T-helper 1 cell treated with Interleukin-12 subunit alpha and Interleukin-12 subunit beta and Interleukin-4 antibody, amounts not matched to agents 30 μg/mL and 1 μg/mL, for 36 hours (primary cell): ENCODE measurements around the gene PTDSS2.

Experiments used
- H3K27ac Mint-ChIP-seq: one replicate; pipeline ENCODE4 v1.8.0; 2021; ENCODE audit warnings: mild to moderate bottlenecking, mixed read lengths
- H3K27me3 Mint-ChIP-seq: one replicate; pipeline ENCODE4 v1.8.0; 2021; ENCODE audit warnings: low read depth, mixed read lengths
- H3K36me3 Mint-ChIP-seq: one replicate; pipeline ENCODE4 v1.8.0; 2021; ENCODE audit warnings: low read depth, mixed read lengths
- H3K4me1 Mint-ChIP-seq: one replicate; pipeline ENCODE4 v1.8.0; 2021; ENCODE audit warnings: low read depth, mixed read lengths
- H3K4me3 Mint-ChIP-seq: one replicate; pipeline ENCODE4 v1.8.0; 2021; ENCODE audit warnings: mild to moderate bottlenecking, moderate library complexity, mixed read lengths
- H3K9me3 Mint-ChIP-seq: one replicate; pipeline ENCODE4 v1.8.0; 2021; ENCODE audit warnings: mixed read lengths

The PTDSS2 gene

GRCh38 chr11:473415-473814 is 23.3 kb downstream of the PTDSS2 start:
- Mint-ChIP-seq H3K27ac (no peak overlapping the region), H3K36me3 (no peaks in the 10 kb centered on the region), H3K9me3 (no peaks in the 10 kb centered on the region), H3K27me3 (no peaks in the 10 kb centered on the region), H3K4me3 (no peak overlapping the region), H3K4me1 (no peaks in the 10 kb centered on the region)

- no peaks in the 10 kb centered on the region for H3K36me3 Mint-ChIP-seq
- no peaks in the 10 kb centered on the region for H3K4me1 Mint-ChIP-seq
- H3K4me3 Mint-ChIP-seq: no peak overlapping the region
- no peaks in the 10 kb centered on the region for H3K27me3 Mint-ChIP-seq
- H3K9me3 Mint-ChIP-seq: no peaks in the 10 kb centered on the region
- no peak overlapping the region for H3K27ac Mint-ChIP-seq
Observed at GRCh38 chr11:473962-474785, 24.1 kb downstream of the PTDSS2 start.

GRCh38 chr11:474914-475506 is 24.9 kb downstream of the PTDSS2 start:
- Mint-ChIP-seq H3K27ac (no peak overlapping the region), H3K36me3 (no peaks in the 10 kb centered on the region), H3K4me1 (no peaks in the 10 kb centered on the region), H3K27me3 (no peaks in the 10 kb centered on the region), H3K9me3 (no peaks in the 10 kb centered on the region), H3K4me3 (no peak overlapping the region)

GRCh38 chr11:475941-476340 is 25.9 kb downstream of the PTDSS2 start:
- no peaks in the 10 kb centered on the region for H3K4me1 Mint-ChIP-seq
- H3K36me3 Mint-ChIP-seq: no peaks in the 10 kb centered on the region
- H3K27me3 Mint-ChIP-seq: no peaks in the 10 kb centered on the region
- H3K4me3 Mint-ChIP-seq: no peak overlapping the region
- H3K27ac Mint-ChIP-seq: no peak overlapping the region
- no peaks in the 10 kb centered on the region for H3K9me3 Mint-ChIP-seq

GRCh38 chr11:476416-476815 is 26.3 kb downstream of the PTDSS2 start:
- Mint-ChIP-seq H3K4me3 (no peak overlapping the region), H3K4me1 (no peaks in the 10 kb centered on the region), H3K36me3 (no peaks in the 10 kb centered on the region), H3K27ac (no peak overlapping the region), H3K9me3 (no peaks in the 10 kb centered on the region), H3K27me3 (no peaks in the 10 kb centered on the region)

GRCh38 chr11:477052-477715 is 27.1 kb downstream of the PTDSS2 start:
- H3K4me3 Mint-ChIP-seq: no peak overlapping the region
- no peaks in the 10 kb centered on the region for H3K4me1 Mint-ChIP-seq
- no peaks in the 10 kb centered on the region for H3K27me3 Mint-ChIP-seq
- H3K9me3 Mint-ChIP-seq: no peaks in the 10 kb centered on the region
- H3K36me3 Mint-ChIP-seq: no peaks in the 10 kb centered on the region
- H3K27ac Mint-ChIP-seq: no peak overlapping the region

GRCh38 chr11:479311-479710 is 29.2 kb downstream of the PTDSS2 start:
- H3K27me3 Mint-ChIP-seq: no peaks in the 10 kb centered on the region
- H3K4me3 Mint-ChIP-seq: no peak overlapping the region
- no peaks in the 10 kb centered on the region for H3K9me3 Mint-ChIP-seq
- no peaks in the 10 kb centered on the region for H3K36me3 Mint-ChIP-seq
- no peak overlapping the region for H3K27ac Mint-ChIP-seq
- no peaks in the 10 kb centered on the region for H3K4me1 Mint-ChIP-seq

- Mint-ChIP-seq H3K4me3 (no peak overlapping the region), H3K36me3 (no peaks in the 10 kb centered on the region), H3K4me1 (no peaks in the 10 kb centered on the region), H3K27ac (no peak overlapping the region), H3K27me3 (no peaks in the 10 kb centered on the region), H3K9me3 (no peaks in the 10 kb centered on the region)
Observed at GRCh38 chr11:484616-485015, 34.5 kb downstream of the PTDSS2 start.

- H3K4me1 Mint-ChIP-seq: no peaks in the 10 kb centered on the region
- no peak overlapping the region for H3K4me3 Mint-ChIP-seq
- no peaks in the 10 kb centered on the region for H3K27me3 Mint-ChIP-seq
- H3K36me3 Mint-ChIP-seq: no peaks in the 10 kb centered on the region
- no peaks in the 10 kb centered on the region for H3K9me3 Mint-ChIP-seq
- H3K27ac Mint-ChIP-seq: no peak overlapping the region
Observed at GRCh38 chr11:486189-486588, 36.1 kb downstream of the PTDSS2 start.

- H3K27ac Mint-ChIP-seq: no peak overlapping the region
- H3K36me3 Mint-ChIP-seq: peaks cover 2% of the 10 kb centered on the region
- no peaks in the 10 kb centered on the region for H3K4me1 Mint-ChIP-seq
- H3K9me3 Mint-ChIP-seq: no peaks in the 10 kb centered on the region
- H3K27me3 Mint-ChIP-seq: no peaks in the 10 kb centered on the region
- H3K4me3 Mint-ChIP-seq: no peak overlapping the region
Observed at GRCh38 chr11:487571-488021, 37.5 kb downstream of the PTDSS2 start.

GRCh38 chr11:488062-488461 is 38.0 kb downstream of the PTDSS2 start:
- Mint-ChIP-seq H3K4me3 (no peak overlapping the region), H3K27me3 (no peaks in the 10 kb centered on the region), H3K4me1 (no peaks in the 10 kb centered on the region), H3K36me3 (peaks cover 2% of the 10 kb centered on the region), H3K27ac (no peak overlapping the region), H3K9me3 (no peaks in the 10 kb centered on the region)

GRCh38 chr11:488579-488978 is 38.5 kb downstream of the PTDSS2 start:
- Mint-ChIP-seq H3K4me3 (no peak overlapping the region), H3K4me1 (no peaks in the 10 kb centered on the region), H3K27me3 (no peaks in the 10 kb centered on the region), H3K9me3 (no peaks in the 10 kb centered on the region), H3K27ac (no peak overlapping the region), H3K36me3 (peaks cover 2% of the 10 kb centered on the region)

GRCh38 chr11:488992-489391 is 38.9 kb downstream of the PTDSS2 start:
- H3K27ac Mint-ChIP-seq: no peak overlapping the region
- no peaks in the 10 kb centered on the region for H3K9me3 Mint-ChIP-seq
- no peak overlapping the region for H3K4me3 Mint-ChIP-seq
- H3K27me3 Mint-ChIP-seq: no peaks in the 10 kb centered on the region
- H3K36me3 Mint-ChIP-seq: peaks cover 2% of the 10 kb centered on the region
- H3K4me1 Mint-ChIP-seq: no peaks in the 10 kb centered on the region

GRCh38 chr11:489610-490185 is 39.6 kb downstream of the PTDSS2 start:
- Mint-ChIP-seq H3K36me3 (peaks cover 4% of the 10 kb centered on the region), H3K4me1 (no peaks in the 10 kb centered on the region), H3K27ac (no peak overlapping the region)

More at GRCh38 chr11:489610-490185, 39.6 kb downstream of the PTDSS2 start:
- Mint-ChIP-seq H3K27me3 (no peaks in the 10 kb centered on the region), H3K9me3 (no peaks in the 10 kb centered on the region), H3K4me3 (no peak overlapping the region)
